ENCODE results near the gene WRAP53. TPM values are rescaled to one million over a fixed set of nuclear protein-coding genes. Genes with fewer than 3 reads are reported as not detected.

WRAP53 gene
- total and polyA plus RNA-seq, 10 of the 15 experiments (the other 5 are each of a cell fraction or from before 2014, with no cell fraction given) = 1.9 to 42.0 (median 21.9) TPM

DNA sequence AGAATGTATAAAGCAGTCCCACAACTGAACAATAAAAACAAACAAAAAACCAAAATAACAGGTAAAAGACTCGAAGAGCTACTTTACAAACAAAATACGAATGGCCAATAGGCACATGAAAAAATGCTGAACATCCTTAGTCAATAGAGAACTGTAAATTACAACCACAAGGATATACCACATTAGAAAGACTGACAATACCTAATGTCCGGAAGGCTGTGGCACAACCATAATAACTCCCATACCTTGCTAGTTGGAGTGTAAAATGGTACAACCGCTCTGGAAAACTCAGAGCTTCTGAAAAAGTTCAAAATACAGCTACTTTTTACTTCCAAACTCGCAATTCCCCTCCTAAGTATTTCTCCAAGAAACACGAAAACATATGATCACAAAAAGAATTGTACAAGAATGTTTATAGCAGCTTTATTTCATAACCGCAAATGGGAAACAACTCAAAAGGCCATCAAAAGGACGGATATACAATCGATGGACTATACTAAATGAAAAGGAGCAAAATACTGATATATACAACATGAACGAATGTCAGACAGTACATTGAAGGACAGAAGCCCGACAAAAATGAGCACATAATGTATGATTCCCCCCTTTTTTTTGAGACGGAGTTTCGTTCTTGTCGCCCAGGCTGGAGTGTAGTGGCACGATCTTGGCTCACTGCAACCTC, 3.3 kb upstream of the WRAP53 start:
- RAD21 ChIA-PET (ENCODE audit: unreplicated experiment) = interaction anchor here (3.8 to 4.0 kb wide), 2 partner anchors 100 to 124 kb away, joined by 28 to 43 read pairs; partner anchors contain the start of genes MPDU1 and SENP3
- in situ Hi-C loops (cut with MboI) = no loop called here
- SMC1A ChIA-PET (ENCODE audit: uncharacterized antibody, unreplicated experiment) = interaction anchor here (0.7 to 5.1 kb wide), 4 partner anchors 53 to 616 kb away, joined by 3 to 42 read pairs (median 6); partner anchors contain the start of gene MPDU1
- Histone ChIP-seq H3K27me3 (replicated peaks in 1 of 2; ENCODE audit: control insufficient read depth in 2 of 2, insufficient read depth in 2 of 2, low read length in 1 of 2) (no peaks in the 10 kb centered on the region), H3K9ac (ENCODE audit: control insufficient read depth, insufficient read depth, low read length) (peak overlapping the region; percentile 100), H3K4me1 (ENCODE audit: control insufficient read depth, insufficient read depth, low read length) (peaks cover 12% of the 10 kb centered on the region), H3K4me3 (peak overlapping the region; percentile 92), H3K79me2 (ENCODE audit: control insufficient read depth, insufficient read depth, low read length) (peaks cover 62% of the 10 kb centered on the region), H3K36me3 (ENCODE audit: control insufficient read depth in 2 of 2, insufficient read depth in 2 of 2, low read length in 1 of 2) (peaks cover 0 to 3% of the 10 kb centered on the region in 2 experiments; a peak in 1 of 4 replicates), H2AFZ (ENCODE audit: control insufficient read depth, low read depth, low read length) (no peak overlapping the region), H3K27ac (ENCODE audit: control insufficient read depth, insufficient read depth) (peak overlapping the region; percentile 100), H3K9me3 (replicated peaks; ENCODE audit: control insufficient read depth, insufficient read depth, low read length) (no peaks in the 10 kb centered on the region), H3K4me2 (ENCODE audit: control insufficient read depth, insufficient read depth) (peak overlapping the region; percentile 30), H4K20me1 (ENCODE audit: control insufficient read depth, insufficient read depth) (no peaks in the 10 kb centered on the region; the same call in 1 of the 2 replicates)
- WGBS (ENCODE audit: insufficient coverage, insufficient replicate concordance, low lambda C conversion rate, missing lambda C conversion rate) = 16% methylated on average over 15 of the region's 15 CpGs
- TF ChIP-seq, protein P1, sequence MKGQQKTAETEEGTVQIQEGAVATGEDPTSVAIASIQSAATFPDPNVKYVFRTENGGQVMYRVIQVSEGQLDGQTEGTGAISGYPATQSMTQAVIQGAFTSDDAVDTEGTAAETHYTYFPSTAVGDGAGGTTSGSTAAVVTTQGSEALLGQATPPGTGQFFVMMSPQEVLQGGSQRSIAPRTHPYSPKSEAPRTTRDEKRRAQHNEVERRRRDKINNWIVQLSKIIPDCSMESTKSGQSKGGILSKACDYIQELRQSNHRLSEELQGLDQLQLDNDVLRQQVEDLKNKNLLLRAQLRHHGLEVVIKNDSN (IDR thresholded peaks at IDR 0.05; ENCODE audit: borderline replicate concordance, extremely low read length, insufficient read depth, low read depth, low read length) = no peak
- TF ChIP-seq, protein P2, sequence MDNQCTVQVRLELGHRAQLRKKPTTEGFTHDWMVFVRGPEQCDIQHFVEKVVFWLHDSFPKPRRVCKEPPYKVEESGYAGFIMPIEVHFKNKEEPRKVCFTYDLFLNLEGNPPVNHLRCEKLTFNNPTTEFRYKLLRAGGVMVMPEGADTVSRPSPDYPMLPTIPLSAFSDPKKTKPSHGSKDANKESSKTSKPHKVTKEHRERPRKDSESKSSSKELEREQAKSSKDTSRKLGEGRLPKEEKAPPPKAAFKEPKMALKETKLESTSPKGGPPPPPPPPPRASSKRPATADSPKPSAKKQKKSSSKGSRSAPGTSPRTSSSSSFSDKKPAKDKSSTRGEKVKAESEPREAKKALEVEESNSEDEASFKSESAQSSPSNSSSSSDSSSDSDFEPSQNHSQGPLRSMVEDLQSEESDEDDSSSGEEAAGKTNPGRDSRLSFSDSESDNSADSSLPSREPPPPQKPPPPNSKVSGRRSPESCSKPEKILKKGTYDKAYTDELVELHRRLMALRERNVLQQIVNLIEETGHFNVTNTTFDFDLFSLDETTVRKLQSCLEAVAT (IDR thresholded peaks at IDR 0.05) = peak; percentile 87
- no peak for TF ChIP-seq EZH2 (IDR thresholded peaks at IDR 0.05; ENCODE audit: borderline replicate concordance, control insufficient read depth, low read depth, low read length)
- FAIRE-seq (no peak), DNase-seq (ENCODE audit: low read depth, low spot score) (no peak), ATAC-seq (no peak)
- BruUV-seq (replicated peaks) = no TSS peak
- intact Hi-C loops (cut with micrococcal nuclease; ENCODE audit: unreplicated experiment) = loop anchor here (5.0 to 10.0 kb wide), 5 partner anchors 73 to 380 kb away; partner anchors contain the start of genes CYB5D1, EIF5A, FXR2 and NAA38
- CTCF ChIA-PET = interaction anchor here (1.2 to 6.4 kb wide), 6 partner anchors 12 to 133 kb away, joined by 3 to 128 read pairs (median 9); partner anchors contain the start of genes FXR2, MPDU1 and SHBG
- POLR2A ChIA-PET = interaction anchor here (0.6 to 4.3 kb wide), 10 partner anchors 12 to 562 kb away, joined by 3 to 35 read pairs (median 6); partner anchors contain the start of genes FXR2, MPDU1, SAT2 and TMEM256
